H9 (cell line): Measurements from ENCODE around the gene ZBTB16. TPM values are rescaled to one million over a fixed set of nuclear protein-coding genes. Genes with fewer than 3 reads are reported as not detected.

Source experiments
- DNase-seq: peaks from one replicate; pipeline ENCODE4 v3.0.0-alpha.2; 2017
- H2AFZ ChIP-seq: one replicate; pipeline ENCODE4 v1.6.1; 2013; ENCODE audit warnings: mild to moderate bottlenecking, low read length, control low read depth, moderate library complexity
- H2AK5ac ChIP-seq: 2 replicates; pipeline ENCODE4 v1.6.1; 2013; ENCODE audit warnings: low read length, control low read depth, mixed read lengths; ENCODE audit not compliant: insufficient read length
- H2BK120ac ChIP-seq: one replicate; pipeline ENCODE4 v1.6.1; 2013; ENCODE audit warnings: low read depth, mild to moderate bottlenecking, low read length, control low read depth, inconsistent platforms; ENCODE audit not compliant: poor library complexity, severe bottlenecking
- H2BK12ac ChIP-seq: 2 replicates; pipeline ENCODE4 v1.6.1; 2013; ENCODE audit warnings: low read length, control low read depth, mixed read lengths, low read depth; ENCODE audit not compliant: insufficient read length
- H2BK15ac ChIP-seq: 2 replicates; pipeline ENCODE4 v1.6.1; 2013; ENCODE audit warnings: low read depth, low read length, control low read depth
- H2BK20ac ChIP-seq: one replicate; pipeline ENCODE4 v1.6.1; 2013; ENCODE audit warnings: low read depth, mild to moderate bottlenecking, low read length, control low read depth, inconsistent platforms; ENCODE audit not compliant: poor library complexity, severe bottlenecking
- H2BK5ac ChIP-seq: 2 replicates; pipeline ENCODE4 v1.6.1; 2013; ENCODE audit warnings: low read length, control low read depth, mixed read lengths; ENCODE audit not compliant: insufficient read length
- H3K14ac ChIP-seq: 2 replicates; pipeline ENCODE4 v1.6.1; 2013; ENCODE audit warnings: low read length, control low read depth; ENCODE audit not compliant: insufficient read depth
- H3K18ac ChIP-seq: 2 replicates; pipeline ENCODE4 v1.6.1; 2013; ENCODE audit warnings: low read depth, mild to moderate bottlenecking, mixed read lengths, low read length, control low read depth; ENCODE audit not compliant: insufficient read length
- H3K23ac ChIP-seq: 2 replicates; pipeline ENCODE4 v1.6.1; 2013; ENCODE audit warnings: low read length, control low read depth, mixed read lengths, low read depth; ENCODE audit not compliant: insufficient read length
- H3K23me2 ChIP-seq: 2 replicates; pipeline ENCODE4 v1.6.1; 2013; ENCODE audit warnings: low read depth, mild to moderate bottlenecking, mixed read lengths, low read length, control low read depth; ENCODE audit not compliant: insufficient read length, poor library complexity, severe bottlenecking
- H3K27ac ChIP-seq: 2 replicates; pipeline ENCODE4 v1.5.1; 2013; ENCODE audit warnings: low read length, control low read depth, mixed read lengths, low read depth; ENCODE audit not compliant: insufficient read length
- H3K27me3 ChIP-seq: 2 replicates; pipeline ENCODE4 v1.6.1; 2013; ENCODE audit warnings: low read length, control low read depth, inconsistent platforms; ENCODE audit not compliant: insufficient read depth
- H3K4ac ChIP-seq: 2 replicates; pipeline ENCODE4 v1.6.1; 2013; ENCODE audit warnings: low read depth, mild to moderate bottlenecking, control low read depth, inconsistent platforms, low read length, moderate library complexity
- H3K4me1 ChIP-seq: 2 replicates; pipeline ENCODE4 v1.6.1; 2013; ENCODE audit warnings: low read length, control low read depth, inconsistent platforms; ENCODE audit not compliant: insufficient read depth
- H3K4me2 ChIP-seq: 2 replicates; pipeline ENCODE4 v1.6.1; 2013; ENCODE audit warnings: low read length, control low read depth, mixed read lengths; ENCODE audit not compliant: insufficient read length, insufficient read depth
- H3K56ac ChIP-seq: 2 replicates; pipeline ENCODE4 v1.6.1; 2013; ENCODE audit warnings: low read depth, mild to moderate bottlenecking, mixed read lengths, low read length, control low read depth; ENCODE audit not compliant: insufficient read length
- H3K79me1 ChIP-seq: 2 replicates; pipeline ENCODE4 v1.6.1; 2013; ENCODE audit warnings: low read depth, mild to moderate bottlenecking, moderate library complexity, low read length, control low read depth, inconsistent platforms; ENCODE audit not compliant: insufficient read depth, poor library complexity, severe bottlenecking
- H3K79me2 ChIP-seq: 2 replicates; pipeline ENCODE4 v1.6.1; 2013; ENCODE audit warnings: low read length, control low read depth, inconsistent platforms; ENCODE audit not compliant: insufficient read depth
- H3K9ac ChIP-seq: 2 replicates; pipeline ENCODE4 v1.6.1; 2013; ENCODE audit warnings: low read length, control low read depth, mixed read lengths; ENCODE audit not compliant: insufficient read length; ENCODE audit errors: extremely low read depth
- H3K9me3 ChIP-seq: one replicate; pipeline ENCODE4 v1.6.1; 2013; ENCODE audit warnings: low read depth, low read length, inconsistent platforms; ENCODE audit not compliant: control insufficient read depth
- H3T11ph ChIP-seq: one replicate; pipeline ENCODE4 v1.6.1; 2013; ENCODE audit warnings: mild to moderate bottlenecking, low read length, control low read depth, inconsistent platforms
- H4K20me1 ChIP-seq: one replicate; pipeline ENCODE4 v1.6.1; 2013; ENCODE audit not compliant: control insufficient read depth, insufficient read length, insufficient read depth
- H4K5ac ChIP-seq: 2 replicates; pipeline ENCODE4 v1.6.1; 2013; ENCODE audit warnings: low read depth, mild to moderate bottlenecking, mixed read lengths, low read length, control low read depth; ENCODE audit not compliant: insufficient read length
- H4K8ac ChIP-seq: replicated peaks from 2 replicates; pipeline ENCODE4 v1.6.1; 2013; ENCODE audit warnings: low read length, control low read depth, mixed read lengths, low read depth; ENCODE audit not compliant: insufficient read length
- H4K91ac ChIP-seq: 2 replicates; pipeline ENCODE4 v1.6.1; 2013; ENCODE audit warnings: low read depth, mild to moderate bottlenecking, moderate library complexity, mixed read lengths, low read length, control low read depth; ENCODE audit not compliant: insufficient read length
- H3K27ac Mint-ChIP-seq, 3 experiments: 2 replicates in 2 of 3; 3 replicates in 1 of 3; pipeline ENCODE4 v1.8.0; 2020 to 2021; ENCODE audit warnings: mixed read lengths in 3 of 3, mild to moderate bottlenecking in 1 of 3, moderate library complexity in 1 of 3
- H3K27me3 Mint-ChIP-seq: 2 replicates; pipeline ENCODE4 v1.8.0; 2021; ENCODE audit warnings: low read depth, mild to moderate bottlenecking, moderate library complexity, mixed read lengths
- H3K36me3 Mint-ChIP-seq, 3 experiments: 2 replicates in 2 of 3; 3 replicates in 1 of 3; pipeline ENCODE4 v1.8.0; 2020 to 2021; ENCODE audit warnings: low read depth in 3 of 3, mixed read lengths in 3 of 3; ENCODE audit not compliant: insufficient read depth in 1 of 3
- H3K4me1 Mint-ChIP-seq, 2 experiments: 2 replicates each; pipeline ENCODE4 v1.8.0; 2020; ENCODE audit warnings: mixed read lengths in 2 of 2
- H3K4me3 Mint-ChIP-seq, 2 experiments: 2 replicates in 1 of 2; 3 replicates in 1 of 2; pipeline ENCODE4 v1.8.0; 2020 to 2021; ENCODE audit warnings: mild to moderate bottlenecking in 2 of 2, mixed read lengths in 2 of 2, moderate library complexity in 1 of 2
- H3K9me3 Mint-ChIP-seq, 2 experiments: 2 replicates in 1 of 2; 3 replicates in 1 of 2; pipeline ENCODE4 v1.8.0; 2020; ENCODE audit warnings: mild to moderate bottlenecking in 2 of 2, mixed read lengths in 2 of 2, moderate library complexity in 1 of 2
- CTCF ChIP-seq: fragments of 200-600 bp; sonication (generic); conservative IDR thresholded peaks from 3 replicates; pipeline ENCODE4 v1.8.0; 2021; ENCODE audit warnings: antibody characterized with exemption, mild to moderate bottlenecking
- whole genome bisulfite sequencing: extraction: QIAGEN DNeasy Blood & Tissue Kit; methylation state at CpG from one replicate; pipeline ENCODE4 v1.1.7; 2013; ENCODE audit warnings: missing lambda C conversion rate, low lambda C conversion rate, mixed read lengths; ENCODE audit not compliant: insufficient read length; ENCODE audit errors: extremely low coverage; 5-methylcytosine and 5-hydroxymethylcytosine counted together
- total RNA-seq: library from RNA; stranded (reverse); gene quantifications from 2 replicates; pipeline ENCODE4 v1.2.1, GENCODE V29; 2021

The ZBTB16 gene
- total RNA-seq, 1 experiment from 2014 or later: not detected

GRCh38 chr11:114050258-114050927, 9.1 kb upstream of the ZBTB16 start:
- DNase-seq: no peak
- peaks cover 45% of the 10 kb centered on the region for H3K27me3 Mint-ChIP-seq
- H4K5ac ChIP-seq: no peak overlapping the region
- no peak overlapping the region for H2BK12ac ChIP-seq
- H3K4me3 Mint-ChIP-seq: no peak overlapping the region
- H4K91ac ChIP-seq: no peak overlapping the region
- no peaks in the 10 kb centered on the region for H3K79me1 ChIP-seq
- H3K56ac ChIP-seq: no peak overlapping the region
- H3K79me2 ChIP-seq: no peaks in the 10 kb centered on the region
- no peak overlapping the region for H3K27ac ChIP-seq
- no peak overlapping the region for H3K27ac Mint-ChIP-seq
- no peaks in the 10 kb centered on the region for H3K9me3 Mint-ChIP-seq
- H3K9me3 ChIP-seq: no peaks in the 10 kb centered on the region
- no peak for TF ChIP-seq CTCF
- H3K4me2 ChIP-seq: no peak overlapping the region
- H3K27me3 ChIP-seq: no peaks in the 10 kb centered on the region
- H3K9ac ChIP-seq: no peak overlapping the region
- H3K36me3 Mint-ChIP-seq: no peaks in the 10 kb centered on the region
- no peak overlapping the region for H3K23ac ChIP-seq
- no peak overlapping the region for H3K14ac ChIP-seq
- no peak overlapping the region for H2BK120ac ChIP-seq
- H3K4me1 Mint-ChIP-seq: peaks cover 11 to 16% of the 10 kb centered on the region in 2 experiments
- no peak overlapping the region for H2BK20ac ChIP-seq
- H2AK5ac ChIP-seq: no peak overlapping the region
- no peak overlapping the region for H3T11ph ChIP-seq
- H3K4me1 ChIP-seq: peaks cover 3% of the 10 kb centered on the region; the same call in 1 of the 2 replicates
- no peak overlapping the region for H3K18ac ChIP-seq
- no peak overlapping the region for H3K4ac ChIP-seq
- H2BK15ac ChIP-seq: no peak overlapping the region
- no peaks in the 10 kb centered on the region for H4K20me1 ChIP-seq
- no peaks in the 10 kb centered on the region for H3K23me2 ChIP-seq
- H4K8ac ChIP-seq: no peak overlapping the region
- no peak overlapping the region for H2AFZ ChIP-seq
- no peak overlapping the region for H2BK5ac ChIP-seq
- no CpG with 5 or more reads among the region's 15 CpGs for WGBS
